Adrenal gland (tissue), 5 donors: ENCODE measurements around the gene IFI35.

Source experiments
- POLR2A ChIP-seq, 2 donors: fragments of 450-650 bp; IDR thresholded peaks; one replicate each; pipeline ENCODE4 v1.6.1; 2017; ENCODE audit warnings: antibody characterized with exemption in 2 of 2, mild to moderate bottlenecking in 2 of 2, moderate library complexity in 1 of 2
- TF ChIP-seq, protein P1 (sequence below), 6 experiments: fragments of 450-650 bp in 4 of 6; fragments of 200-600 bp in 2 of 6; sonication (generic) in 1 of 6; IDR thresholded peaks; 1 replicate in 5 of 6; 2 replicates in 1 of 6; pipeline versions ENCODE4 v1.5.1 to v1.8.0; 2016 to 2021; ENCODE audit warnings: antibody characterized with exemption in 6 of 6, mild to moderate bottlenecking in 2 of 6, moderate library complexity in 1 of 6
- donor health status: DM: no; HTN: no; CAD: no.

DNA sequence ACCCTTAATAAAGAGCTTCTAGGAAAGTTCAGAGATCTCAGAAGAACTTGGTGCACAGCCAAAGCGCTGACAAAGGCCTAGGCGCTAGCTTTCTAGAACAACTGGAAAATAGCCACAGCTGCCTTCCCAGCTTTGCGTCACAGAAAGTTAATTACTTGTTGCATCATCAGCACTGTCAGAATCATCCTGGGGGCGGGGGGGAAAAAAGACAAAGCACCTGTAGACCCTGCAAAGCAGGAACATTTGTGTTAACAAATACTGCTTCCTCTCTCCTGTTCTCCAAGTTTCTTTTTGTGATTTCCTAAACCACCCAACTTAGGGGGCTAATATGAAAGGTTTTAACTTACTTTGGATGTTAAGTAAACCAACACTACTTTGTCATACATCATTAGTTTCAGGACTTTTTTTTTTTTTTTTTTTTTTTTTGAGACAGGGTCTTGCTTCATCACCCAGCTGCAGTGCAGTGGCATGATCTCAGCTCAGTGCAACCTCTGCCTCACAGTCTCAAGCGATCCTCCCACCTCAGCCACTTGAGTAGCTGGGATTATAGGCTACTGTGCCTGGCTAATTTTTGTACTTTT lies 37.5 kb upstream of the IFI35 start:
- TF ChIP-seq, protein P1, sequence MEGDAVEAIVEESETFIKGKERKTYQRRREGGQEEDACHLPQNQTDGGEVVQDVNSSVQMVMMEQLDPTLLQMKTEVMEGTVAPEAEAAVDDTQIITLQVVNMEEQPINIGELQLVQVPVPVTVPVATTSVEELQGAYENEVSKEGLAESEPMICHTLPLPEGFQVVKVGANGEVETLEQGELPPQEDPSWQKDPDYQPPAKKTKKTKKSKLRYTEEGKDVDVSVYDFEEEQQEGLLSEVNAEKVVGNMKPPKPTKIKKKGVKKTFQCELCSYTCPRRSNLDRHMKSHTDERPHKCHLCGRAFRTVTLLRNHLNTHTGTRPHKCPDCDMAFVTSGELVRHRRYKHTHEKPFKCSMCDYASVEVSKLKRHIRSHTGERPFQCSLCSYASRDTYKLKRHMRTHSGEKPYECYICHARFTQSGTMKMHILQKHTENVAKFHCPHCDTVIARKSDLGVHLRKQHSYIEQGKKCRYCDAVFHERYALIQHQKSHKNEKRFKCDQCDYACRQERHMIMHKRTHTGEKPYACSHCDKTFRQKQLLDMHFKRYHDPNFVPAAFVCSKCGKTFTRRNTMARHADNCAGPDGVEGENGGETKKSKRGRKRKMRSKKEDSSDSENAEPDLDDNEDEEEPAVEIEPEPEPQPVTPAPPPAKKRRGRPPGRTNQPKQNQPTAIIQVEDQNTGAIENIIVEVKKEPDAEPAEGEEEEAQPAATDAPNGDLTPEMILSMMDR (IDR thresholded peaks at IDR 0.05) = no peak
- no peak for TF ChIP-seq POLR2A (IDR thresholded peaks at IDR 0.05)
